Middle frontal gyrus (tissue), 1 donor: ENCODE data around the gene ZMAT3.
"Not testable (repeated sequence)": the region's sequence is repeated elsewhere in the genome, so short reads cannot be mapped to it uniquely, and the experiment has no call there.

Source experiments
- DNase-seq: peaks from one replicate; pipeline ENCODE4 v3.0.0-alpha.2; 2015; ENCODE audit warnings: low spot score; ENCODE audit errors: extremely low spot score

ZMAT3 gene

GRCh38 chr3:179068779-179069530 is 2.7 kb downstream of the ZMAT3 start:
- no peak for DNase-seq

GRCh38 chr3:179067839-179068238 is 3.8 kb downstream of the ZMAT3 start:
- no peak for DNase-seq

- DNase-seq = no peak
These were observed 4.3 kb downstream of the ZMAT3 start for GRCh38 chr3:179067291-179067690.

GRCh38 chr3:179063945-179064560 is 7.6 kb downstream of the ZMAT3 start:
- DNase-seq = no peak

- DNase-seq = no peak
These were observed 15.3 kb downstream of the ZMAT3 start for GRCh38 chr3:179056326-179056725.

DNA sequence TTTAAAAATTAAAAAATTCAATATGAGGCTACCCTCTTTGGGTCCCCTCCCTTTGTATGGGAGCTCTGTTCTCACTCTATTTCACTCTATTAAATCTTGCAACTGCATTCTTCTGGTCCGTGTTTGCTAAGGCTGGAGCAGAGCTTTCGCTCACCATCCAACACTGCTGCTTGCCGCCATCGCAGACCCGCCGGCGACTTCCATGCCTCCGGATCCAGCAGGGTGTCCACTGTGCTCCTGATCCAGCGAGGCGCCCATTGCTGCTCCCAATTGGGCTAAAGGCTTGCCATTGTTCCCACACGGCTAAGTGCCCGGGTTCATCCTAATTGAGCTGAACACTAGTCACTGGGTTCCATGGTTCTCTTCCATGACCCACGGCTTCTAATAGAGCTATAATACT is 17.0 kb downstream of the ZMAT3 start:
- DNase-seq = not testable (repeated sequence)

DNA sequence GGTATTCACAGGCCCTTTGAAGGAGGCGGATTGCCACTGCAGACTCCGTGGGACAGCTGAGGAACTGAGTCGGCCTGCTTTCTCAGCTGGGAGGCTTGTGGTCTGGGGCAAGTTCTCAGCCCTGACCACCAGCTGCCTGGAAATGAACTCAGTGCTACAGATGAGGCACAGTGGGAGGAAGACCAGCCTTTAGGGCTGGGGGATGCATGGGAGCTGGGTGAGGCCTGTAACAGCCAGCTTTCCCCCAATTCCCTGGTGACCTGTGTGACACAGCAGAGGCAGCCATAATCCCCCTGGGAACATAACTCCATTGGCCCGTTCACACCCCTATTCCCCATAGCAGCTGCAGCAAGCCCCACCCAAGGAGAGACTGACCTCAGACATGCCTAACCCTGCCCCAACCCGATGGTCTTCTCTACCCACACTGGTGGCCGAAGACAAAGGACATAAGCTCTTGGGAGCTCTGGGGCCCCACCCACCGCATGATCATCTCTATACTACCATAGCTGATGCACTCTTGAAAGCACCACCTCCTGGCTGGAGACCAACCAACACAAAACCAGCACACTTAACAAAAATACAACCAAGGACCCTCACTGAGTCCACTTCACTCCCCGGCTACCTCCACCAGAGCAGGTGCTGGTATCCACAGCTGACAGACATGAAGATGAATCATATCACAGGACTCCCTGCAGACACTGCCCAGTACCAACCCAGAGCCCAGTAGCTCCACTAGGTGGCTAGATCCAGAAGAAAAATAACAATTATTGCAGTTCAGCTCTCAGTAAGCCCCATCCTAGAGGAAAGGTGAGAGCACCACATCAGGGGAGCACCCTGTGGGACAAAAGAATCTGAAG is 24.9 kb downstream of the ZMAT3 start:
- DNase-seq = no peak

DNA sequence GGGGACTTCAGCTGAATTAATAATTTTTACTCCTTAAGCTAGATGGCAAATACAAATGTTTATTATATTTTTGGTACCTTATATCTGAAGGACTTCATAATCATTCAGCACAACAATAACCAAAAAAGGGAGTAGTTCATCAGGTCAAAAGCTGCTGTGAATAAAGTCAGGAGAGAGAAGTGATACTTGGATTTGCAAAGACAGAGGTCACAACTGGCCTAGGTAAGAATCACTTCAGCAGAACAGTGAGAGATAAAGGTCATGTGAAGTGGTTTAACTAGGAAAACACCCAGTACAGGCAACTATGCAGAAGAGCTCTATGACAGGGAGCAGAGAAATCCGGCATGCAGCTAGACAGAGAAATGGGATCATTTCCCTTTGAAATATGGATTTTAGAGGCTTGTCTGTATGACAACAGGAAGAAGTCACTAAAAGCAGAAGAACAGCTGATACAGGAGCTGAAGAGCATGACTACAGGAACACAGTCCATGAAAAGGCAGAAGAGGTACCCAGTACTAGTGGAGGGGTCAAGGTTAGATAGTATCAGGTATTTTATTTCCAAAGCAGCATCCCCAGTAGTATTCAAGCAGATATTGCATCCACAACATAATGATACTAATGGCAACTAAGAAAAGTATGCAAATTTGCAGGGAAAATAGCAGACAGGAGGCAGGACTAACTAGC is 25.7 kb downstream of the ZMAT3 start:
- no peak for DNase-seq

GRCh38 chr3:179038899-179039251 is 32.7 kb downstream of the ZMAT3 start:
- not testable (repeated sequence) for DNase-seq

DNA sequence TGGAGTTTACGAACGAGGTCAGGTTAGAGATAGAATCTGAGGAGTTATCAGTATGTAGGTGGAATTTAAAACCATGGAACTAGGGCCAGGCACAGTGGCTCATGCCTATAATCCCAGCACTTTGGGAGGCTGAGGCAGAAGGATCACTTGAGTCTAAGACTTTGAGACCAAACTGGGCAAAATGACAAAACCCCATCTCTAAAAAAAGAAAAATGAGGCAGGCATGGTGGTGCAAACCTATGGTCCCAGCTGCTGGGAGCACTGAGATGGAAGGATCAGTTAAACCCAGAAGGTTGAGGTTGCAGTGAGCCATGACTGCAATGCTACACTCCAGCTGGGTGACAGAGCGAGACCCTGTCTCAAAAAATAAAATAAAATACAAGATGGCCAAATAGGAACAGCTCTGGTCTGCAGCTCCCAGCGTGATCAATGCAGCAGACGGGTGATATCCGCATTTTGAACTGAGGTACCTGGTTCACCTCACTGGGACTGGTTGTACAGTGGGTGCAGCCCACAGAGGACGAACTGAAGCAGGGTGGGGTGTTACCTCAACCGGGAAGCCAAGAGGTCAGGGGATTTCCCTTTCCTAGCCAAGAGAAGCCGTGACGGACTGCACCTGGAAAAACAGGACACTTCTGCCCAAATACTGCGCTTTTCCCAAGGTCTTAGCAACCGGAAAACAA is 33.3 kb downstream of the ZMAT3 start:
- DNase-seq = no peak

GRCh38 chr3:179037351-179037750 is 34.3 kb downstream of the ZMAT3 start:
- DNase-seq = peak; percentile 42

DNA sequence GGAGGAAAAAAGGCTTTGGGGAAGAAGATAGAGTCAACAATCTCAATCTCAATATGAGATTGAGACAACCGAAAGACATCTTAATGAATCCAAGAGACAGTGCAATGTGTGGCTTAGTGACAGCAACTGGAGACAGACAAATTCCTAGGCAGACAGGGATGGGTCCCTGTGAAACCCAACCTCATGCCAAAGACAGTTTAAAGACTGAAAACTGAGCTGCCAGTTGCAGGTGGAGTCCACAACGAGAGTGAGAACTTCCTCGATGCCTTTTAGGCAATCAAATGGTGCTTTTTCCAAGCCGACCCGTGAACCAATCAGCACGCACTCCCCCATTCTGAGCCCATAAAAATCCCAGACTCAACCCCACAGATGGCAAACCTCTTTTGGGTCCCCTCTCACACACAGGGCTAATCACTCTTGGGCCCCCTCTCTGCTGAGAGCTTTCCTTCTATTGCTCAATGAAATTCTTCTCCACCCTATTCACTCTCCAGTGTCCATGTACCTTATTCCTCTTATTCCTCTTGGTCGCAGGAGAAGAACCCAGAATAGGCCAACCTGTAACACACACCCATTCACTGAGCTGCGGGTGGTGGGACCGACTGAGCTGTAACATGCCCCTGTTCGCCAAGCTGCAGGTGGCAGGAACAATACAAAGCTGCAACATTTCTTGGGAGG is 34.8 kb downstream of the ZMAT3 start:
- DNase-seq = no peak

DNA sequence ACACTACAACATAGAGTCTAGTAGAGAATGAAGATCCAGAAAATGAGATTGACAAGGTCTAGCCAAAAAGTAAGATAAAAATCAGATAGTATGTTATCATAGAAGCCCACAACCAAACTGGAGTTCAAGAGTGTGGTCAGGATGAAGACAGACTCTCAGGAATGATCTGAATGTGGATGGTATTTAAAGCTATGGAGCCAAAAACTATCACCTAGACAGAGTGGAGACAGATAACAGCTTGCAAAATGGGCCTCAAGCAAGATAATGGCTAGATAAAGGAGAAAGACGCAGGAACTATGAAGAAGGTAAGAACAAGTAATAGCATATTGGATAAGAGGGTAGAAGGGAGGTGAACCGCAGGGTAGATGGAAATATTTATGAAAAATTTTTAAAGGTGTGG is 35.4 kb downstream of the ZMAT3 start:
- no peak for DNase-seq

DNA sequence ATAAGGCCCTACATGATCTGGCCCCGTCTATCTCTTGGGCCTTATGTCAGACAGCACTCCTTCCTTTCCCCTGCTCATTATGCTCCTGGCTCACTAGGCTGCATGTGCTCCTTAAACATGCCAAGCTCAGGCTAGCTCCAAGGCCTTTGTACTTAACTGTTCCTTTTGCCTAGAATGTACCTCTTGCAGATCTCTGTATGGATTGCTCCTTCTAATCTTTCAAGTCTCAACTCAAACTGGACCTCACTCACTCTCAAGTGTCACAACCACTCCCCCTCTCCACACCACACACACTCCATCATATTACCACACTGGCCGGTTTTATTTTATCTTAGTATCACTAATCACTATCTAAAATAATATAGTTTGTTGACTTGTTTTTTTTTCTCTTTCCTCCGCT is 36.4 kb downstream of the ZMAT3 start:
- DNase-seq = no peak

- not testable (repeated sequence) for DNase-seq
These were observed 38.3 kb downstream of the ZMAT3 start for GRCh38 chr3:179033304-179033657.

DNA sequence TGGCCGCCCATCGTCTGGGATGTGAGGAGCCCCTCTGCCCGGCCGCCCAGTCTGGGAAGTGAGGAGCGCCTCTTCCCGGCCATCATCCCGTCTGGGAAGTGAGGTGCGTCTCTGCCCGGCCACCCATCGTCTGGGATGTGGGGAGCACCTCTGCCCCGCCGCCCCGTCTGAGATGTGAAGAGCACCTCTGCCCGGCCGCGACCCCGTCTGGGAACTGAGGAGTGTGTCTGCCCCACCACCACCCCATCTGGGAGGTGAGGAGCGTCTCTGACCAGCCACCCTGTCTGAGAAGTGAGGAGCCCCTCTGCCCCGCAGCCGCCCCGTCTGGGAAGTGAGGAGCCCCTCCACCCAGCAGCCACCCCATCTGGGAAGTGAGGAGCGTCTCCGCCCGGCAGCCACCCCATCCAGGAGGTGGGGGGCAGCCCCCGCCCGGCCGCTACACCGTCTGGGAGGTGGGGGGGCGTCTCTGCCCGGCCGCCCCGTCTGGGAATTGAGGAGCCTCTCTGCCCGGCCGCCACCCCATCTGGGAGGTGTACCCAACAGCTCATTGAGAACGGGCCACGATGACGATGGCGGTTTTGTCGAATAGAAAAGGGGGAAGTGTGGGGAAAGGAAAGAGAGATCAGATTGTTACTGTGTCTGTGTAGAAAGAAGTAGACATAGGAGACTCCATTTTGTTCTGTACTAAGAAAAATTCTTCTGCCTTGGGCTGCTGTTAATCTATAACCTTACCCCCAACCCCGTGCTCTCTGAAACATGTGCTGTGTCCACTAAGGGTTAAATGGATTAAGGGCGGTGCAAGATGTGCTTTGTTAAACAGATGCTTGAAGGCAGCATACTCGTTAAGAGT is 38.9 kb downstream of the ZMAT3 start:
- DNase-seq = not testable (repeated sequence)

- DNase-seq = no peak
These were observed 42.5 kb downstream of the ZMAT3 start for GRCh38 chr3:179029096-179029495.

DNA sequence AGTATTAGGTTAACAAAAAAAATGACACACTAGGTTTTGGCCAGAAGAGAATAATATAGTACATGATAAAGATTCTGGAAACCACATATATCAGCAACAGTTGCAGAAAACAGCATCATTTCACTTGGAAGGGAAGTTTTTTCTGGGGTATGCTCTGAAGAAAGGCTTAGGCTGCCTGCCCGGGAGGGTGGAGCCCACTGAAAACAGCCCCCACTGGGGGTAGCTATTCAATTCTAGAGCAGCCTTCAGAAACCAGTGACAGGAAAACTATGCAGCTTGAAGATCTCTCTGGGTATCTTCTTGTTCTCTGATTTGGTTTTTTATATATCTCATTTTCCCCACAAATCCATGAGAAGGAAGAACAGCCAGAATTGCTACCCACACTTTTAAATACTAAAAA is 43.2 kb downstream of the ZMAT3 start:
- no peak for DNase-seq

- no peak for DNase-seq
These were observed 44.2 kb downstream of the ZMAT3 start for GRCh38 chr3:179027326-179027900.
